Transverse colon (tissue), 4 donors: Measurements from ENCODE around the gene C1orf35. TPM values are rescaled to one million over a fixed set of nuclear protein-coding genes. Genes with fewer than 3 reads are reported as not detected.
A peak's percentile ranks its signal among the peaks of the same experiment; 100 is the strongest.

Source experiments
- DNase-seq: peaks from one replicate; pipeline ENCODE4 v3.0.0-alpha.2; 2019
- H3K27ac ChIP-seq, 4 donors: fragments of 200-600 bp; sonication (generic); 2 replicates each; pipeline ENCODE4 v1.5.1; 2016 to 2018; ENCODE audit warnings: inconsistent platforms in 4 of 4
- H3K27me3 ChIP-seq: fragments of 200-600 bp; sonication (generic); 2 replicates; pipeline ENCODE4 v1.5.1; 2017; ENCODE audit warnings: inconsistent platforms
- H3K36me3 ChIP-seq, 4 donors: fragments of 200-600 bp; sonication (generic); 2 replicates each; pipeline ENCODE4 v1.5.1; 2017 to 2019; ENCODE audit warnings: inconsistent platforms in 4 of 4
- H3K4me1 ChIP-seq, 4 donors: fragments of 200-600 bp; sonication (generic); 2 replicates each; pipeline ENCODE4 v1.5.1; 2017 to 2020; ENCODE audit warnings: inconsistent platforms in 4 of 4
- H3K4me3 ChIP-seq, 4 donors: fragments of 200-600 bp; sonication (generic); 1 replicate in 1 of 4; 2 replicates in 3 of 4; pipeline versions ENCODE4 v1.5.1 to v1.6.1; 2017 to 2019; ENCODE audit warnings: inconsistent platforms in 4 of 4
- H3K9me3 ChIP-seq, 2 donors: fragments of 200-600 bp; sonication (generic); 2 replicates each; pipeline ENCODE4 v1.5.1; 2017 to 2019; ENCODE audit warnings: inconsistent platforms in 2 of 2
- EP300 ChIP-seq: sonication (generic); formaldehyde crosslinking; IDR thresholded peaks from one replicate; pipeline ENCODE4 v1.6.1; 2017; ENCODE audit warnings: antibody characterized with exemption, low read depth
- POLR2A ChIP-seq: fragments of 450-650 bp; IDR thresholded peaks from one replicate; pipeline ENCODE4 v1.6.1; 2016; ENCODE audit warnings: antibody characterized with exemption, mild to moderate bottlenecking, moderate library complexity
- POLR2AphosphoS5 ChIP-seq, 3 donors: sonication (generic); formaldehyde crosslinking; IDR thresholded peaks; one replicate each; pipeline ENCODE4 v1.6.1; 2016; ENCODE audit warnings: antibody characterized with exemption in 3 of 3
- WGBS, 2 donors: methylation state at CpG; one replicate each; pipeline ENCODE4 v1.1.5; 2018; ENCODE audit warnings: low coverage in 1 of 2; 5-methylcytosine and 5-hydroxymethylcytosine counted together
- in situ Hi-C, 4 donors: fragments of 200-750 bp; cut with MboI; loops; one replicate each; pipeline versions ENCODE4 v1.15.0 to v1.15.1; 2017; ENCODE audit warnings: low sequenced_read_pairs in 3 of 4, low pct_ligation_motif_present in 1 of 4, low pct_unique_long_range_greater_than_20kb in 1 of 4
- intact Hi-C: fragments of 100-400 bp; cut with DNase I; formaldehyde crosslinking; loops from one replicate; pipeline ENCODE4 v1.15.1; 2023; ENCODE audit warnings: low total_unique reads
- total RNA-seq, 4 donors: library from RNA; depleted of rRNA; stranded (reverse); fragments of >200 nt; gene quantifications; one replicate each; pipeline ENCODE4 v1.1.0, GENCODE V29; 2016
- TF ChIP-seq, protein P1 (sequence below), 5 experiments: fragments of 200-600 bp in 3 of 5; fragments of 450-650 bp in 2 of 5; sonication (generic) in 3 of 5; IDR thresholded peaks; 1 replicate in 2 of 5; 2 replicates in 3 of 5; pipeline ENCODE4 v1.5.1; 2016 to 2017; ENCODE audit warnings: antibody characterized with exemption in 5 of 5, inconsistent platforms in 3 of 5, mild to moderate bottlenecking in 2 of 5, moderate library complexity in 1 of 5

C1orf35 gene
- total RNA-seq, 4 donors from 2014 or later: 11.6 to 17.1 (median 15.7) TPM

- in situ Hi-C loops (no loop called here), intact Hi-C loops (loop anchor here (1.0 kb wide), 1 partner anchor 18 kb away; no protein-coding TSS in a partner anchor)
- TF ChIP-seq EP300: no peak
- TF ChIP-seq, protein P1, sequence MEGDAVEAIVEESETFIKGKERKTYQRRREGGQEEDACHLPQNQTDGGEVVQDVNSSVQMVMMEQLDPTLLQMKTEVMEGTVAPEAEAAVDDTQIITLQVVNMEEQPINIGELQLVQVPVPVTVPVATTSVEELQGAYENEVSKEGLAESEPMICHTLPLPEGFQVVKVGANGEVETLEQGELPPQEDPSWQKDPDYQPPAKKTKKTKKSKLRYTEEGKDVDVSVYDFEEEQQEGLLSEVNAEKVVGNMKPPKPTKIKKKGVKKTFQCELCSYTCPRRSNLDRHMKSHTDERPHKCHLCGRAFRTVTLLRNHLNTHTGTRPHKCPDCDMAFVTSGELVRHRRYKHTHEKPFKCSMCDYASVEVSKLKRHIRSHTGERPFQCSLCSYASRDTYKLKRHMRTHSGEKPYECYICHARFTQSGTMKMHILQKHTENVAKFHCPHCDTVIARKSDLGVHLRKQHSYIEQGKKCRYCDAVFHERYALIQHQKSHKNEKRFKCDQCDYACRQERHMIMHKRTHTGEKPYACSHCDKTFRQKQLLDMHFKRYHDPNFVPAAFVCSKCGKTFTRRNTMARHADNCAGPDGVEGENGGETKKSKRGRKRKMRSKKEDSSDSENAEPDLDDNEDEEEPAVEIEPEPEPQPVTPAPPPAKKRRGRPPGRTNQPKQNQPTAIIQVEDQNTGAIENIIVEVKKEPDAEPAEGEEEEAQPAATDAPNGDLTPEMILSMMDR (IDR thresholded peaks at IDR 0.05): peak in 2 of 5 experiments; percentile 19 to 23
- peak; percentile 71 for DNase-seq
- H3K4me1 ChIP-seq: peaks cover 10 to 22% (median 20%) of the 10 kb centered on the region in 4 donors
- H3K36me3 ChIP-seq: peaks cover 0 to 21% (median 7%) of the 10 kb centered on the region in 4 donors
- 4% methylated on average over 46 of the region's 73 CpGs; no CpG with 5 or more reads in 1 of the 2 donors for WGBS, 2 donors
- peak overlapping the region; percentile 77 to 84 (median 80) for H3K4me3 ChIP-seq
- H3K27me3 ChIP-seq: no peaks in the 10 kb centered on the region
- H3K9me3 ChIP-seq: no peaks in the 10 kb centered on the region
- peak overlapping the region; percentile 93 to 98 (median 95) for H3K27ac ChIP-seq
Observed at GRCh38 chr1:228101994-228102790, 933 bp downstream of the C1orf35 start.

DNA sequence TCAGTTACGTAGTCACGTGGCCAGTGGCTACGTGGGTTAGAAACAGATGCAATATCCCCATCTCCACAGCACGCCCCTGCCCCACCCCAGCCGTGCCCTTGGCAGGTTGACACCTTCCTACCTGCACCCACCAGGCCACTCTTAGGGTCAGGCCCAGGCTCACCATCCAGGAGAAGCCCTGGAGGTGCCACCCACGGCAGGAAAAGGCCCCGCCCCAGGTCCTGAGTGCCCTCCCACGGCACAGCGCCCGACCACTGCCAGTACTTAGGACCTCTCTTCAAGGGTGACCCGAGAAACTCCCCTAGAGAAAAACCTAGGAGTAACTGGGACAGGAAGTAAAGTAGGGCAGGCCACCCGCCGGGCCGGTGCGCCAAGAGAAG, 1.5 kb downstream of the C1orf35 start:
- intact Hi-C loops: loop anchor here (1.0 kb wide), 1 partner anchor 17 kb away; no protein-coding TSS in a partner anchor
- in situ Hi-C loops: no loop called here
- Histone ChIP-seq H3K4me1 (peaks cover 10 to 25% (median 20%) of the 10 kb centered on the region in 4 donors), H3K4me3 (peak overlapping the region; percentile 77 to 84 (median 80)), H3K36me3 (peaks cover 0 to 21% (median 7%) of the 10 kb centered on the region in 4 donors), H3K9me3 (no peaks in the 10 kb centered on the region), H3K27me3 (no peaks in the 10 kb centered on the region), H3K27ac (peak overlapping the region; percentile 93 to 98 (median 95))
- DNase-seq: no peak
- TF ChIP-seq POLR2A: no peak
- no peak for TF ChIP-seq EP300
- TF ChIP-seq, protein P1 (IDR thresholded peaks at IDR 0.05): no peak
- TF ChIP-seq POLR2AphosphoS5 (IDR thresholded peaks at IDR 0.05): no peak
- WGBS, 2 donors: 29% methylated on average over 15 of the region's 15 CpGs; no CpG with 5 or more reads in 1 of the 2 donors

GRCh38 chr1:228100822-228101613, 2.1 kb downstream of the C1orf35 start:
- no peak for DNase-seq
- 70 to 83% methylated on average over 1 to 12 of the region's 12 CpGs for WGBS, 2 donors
- H3K9me3 ChIP-seq: no peaks in the 10 kb centered on the region
- H3K4me3 ChIP-seq: peak overlapping the region in 1 of 4 donors; percentile 77
- peaks cover 10 to 30% (median 20%) of the 10 kb centered on the region in 4 donors for H3K4me1 ChIP-seq
- TF ChIP-seq, protein P1 (IDR thresholded peaks at IDR 0.05): no peak
- no peak for TF ChIP-seq POLR2A
- TF ChIP-seq EP300: no peak
- no peak for TF ChIP-seq POLR2AphosphoS5 (IDR thresholded peaks at IDR 0.05)
- in situ Hi-C loops: no loop called here
- intact Hi-C loops: loop anchor here (1.0 kb wide), 1 partner anchor 17 kb away; no protein-coding TSS in a partner anchor
- H3K27me3 ChIP-seq: no peaks in the 10 kb centered on the region
- H3K27ac ChIP-seq: peak overlapping the region in 3 of 4 donors; percentile 93 to 95 (median 95)
- H3K36me3 ChIP-seq: peaks cover 0 to 21% (median 7%) of the 10 kb centered on the region in 4 donors

GRCh38 chr1:228099331-228099732, 3.8 kb downstream of the C1orf35 start:
- WGBS, 2 donors: 54% methylated on average over 4 of the region's 4 CpGs; no CpG with 5 or more reads in 1 of the 2 donors
- H3K9me3 ChIP-seq: peaks cover 0 to 6% of the 10 kb centered on the region in 2 donors
- in situ Hi-C loops: no loop called here
- H3K27ac ChIP-seq: no peak overlapping the region
- DNase-seq: no peak
- H3K36me3 ChIP-seq: peaks cover 0 to 21% (median 7%) of the 10 kb centered on the region in 4 donors
- intact Hi-C loops: no loop called here
- no peak overlapping the region for H3K4me3 ChIP-seq
- no peaks in the 10 kb centered on the region for H3K27me3 ChIP-seq
- TF ChIP-seq POLR2A (no peak), POLR2AphosphoS5 (IDR thresholded peaks at IDR 0.05) (no peak), EP300 (no peak)
- TF ChIP-seq, protein P1 (IDR thresholded peaks at IDR 0.05): no peak
- peaks cover 10 to 32% (median 20%) of the 10 kb centered on the region in 4 donors for H3K4me1 ChIP-seq
